Thymus (tissue), 11 donors: ENCODE measurements around the gene ANKIB1. TPM values are rescaled to one million over a fixed set of nuclear protein-coding genes. Genes with fewer than 3 reads are reported as not detected.

Experiments used
- DNase-seq, 9 donors: peaks; one replicate each; pipeline ENCODE4 v3.0.0-alpha.2; 2013; ENCODE audit warnings: low spot score in 9 of 9, low read depth in 6 of 9, missing footprints in 1 of 9
- H3K27ac ChIP-seq, 2 donors: one replicate each; pipeline ENCODE4 v1.5.1; 2013; ENCODE audit warnings: control low read depth in 1 of 2, low read depth in 1 of 2, low read length in 1 of 2, mild to moderate bottlenecking in 1 of 2, moderate library complexity in 1 of 2
- H3K27me3 ChIP-seq, 2 donors: one replicate each; pipeline ENCODE4 v1.5.1; 2013; ENCODE audit warnings: low read length in 1 of 2; ENCODE audit not compliant: control insufficient read depth in 2 of 2, insufficient read depth in 1 of 2
- H3K36me3 ChIP-seq, 2 donors: one replicate each; pipeline ENCODE4 v1.5.1; 2013; ENCODE audit warnings: low read length in 1 of 2, mild to moderate bottlenecking in 1 of 2, moderate library complexity in 1 of 2; ENCODE audit not compliant: control insufficient read depth in 2 of 2, insufficient read depth in 2 of 2
- H3K4me1 ChIP-seq, 2 donors: one replicate each; pipeline ENCODE4 v1.5.1; 2013; ENCODE audit warnings: low read length in 2 of 2; ENCODE audit not compliant: control insufficient read depth in 2 of 2, insufficient read depth in 2 of 2
- H3K4me3 ChIP-seq, 2 donors: one replicate each; pipeline ENCODE4 v1.5.1; 2013; ENCODE audit warnings: low read length in 2 of 2, control low read depth in 1 of 2, mild to moderate bottlenecking in 1 of 2
- H3K9me3 ChIP-seq, 2 donors: one replicate each; pipeline ENCODE4 v1.5.1; 2013; ENCODE audit warnings: low read length in 1 of 2, mild to moderate bottlenecking in 1 of 2; ENCODE audit not compliant: control insufficient read depth in 2 of 2, insufficient read depth in 1 of 2
- WGBS: extraction: QIAGEN DNeasy Blood & Tissue Kit; methylation state at CpG from one replicate; pipeline ENCODE4 v1.1.7; 2013; 5-methylcytosine and 5-hydroxymethylcytosine counted together
- polyA plus RNA-seq: library from polyadenylated mRNA; stranded (reverse); fragments of 200-250 nt; gene quantifications from one replicate; pipeline ENCODE4 v1.2.3, GENCODE V29; 2013
- total RNA-seq: library from RNA; stranded (reverse); fragments of 120-200 nt; gene quantifications from one replicate; pipeline ENCODE4 v1.2.4, GENCODE V29; 2013
- donor health status: healthy.

Gene ANKIB1
- total and polyA plus RNA-seq, 2 donors = 27.0 to 36.5 TPM

DNA sequence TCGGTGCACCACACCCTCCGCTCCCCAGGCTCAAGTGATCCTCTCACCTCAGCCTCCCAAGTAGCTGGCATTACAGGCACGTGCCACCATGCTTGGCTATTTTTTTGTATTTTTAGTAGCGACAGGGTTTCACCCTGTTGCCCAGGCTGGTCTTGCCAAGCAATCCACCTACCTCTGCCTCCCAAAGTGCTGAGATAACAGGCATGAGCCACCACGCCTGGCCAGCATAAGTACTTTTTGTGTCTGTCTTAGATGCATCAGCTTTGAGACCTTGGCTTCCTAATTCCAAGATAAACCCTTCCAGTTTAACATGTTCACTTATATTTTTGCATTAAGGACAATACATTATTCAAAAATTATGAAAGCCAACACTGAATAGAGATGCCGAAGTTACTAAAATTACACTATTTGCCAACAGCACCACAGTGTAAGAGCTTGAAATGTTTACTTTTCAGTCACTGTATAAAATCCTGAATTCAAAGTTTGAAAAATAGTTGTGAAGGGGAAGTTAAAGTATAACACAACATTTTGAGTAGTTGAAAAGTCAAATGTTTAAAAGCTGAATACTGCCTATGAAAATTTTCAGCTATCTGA is 36.5 kb downstream of the ANKIB1 start:
- no peaks in the 10 kb centered on the region for H3K36me3 ChIP-seq
- H3K4me1 ChIP-seq = no peaks in the 10 kb centered on the region
- no peak overlapping the region for H3K27ac ChIP-seq
- H3K9me3 ChIP-seq = peaks cover 0 to 9% of the 10 kb centered on the region in 2 donors
- no peak overlapping the region for H3K4me3 ChIP-seq
- no peaks in the 10 kb centered on the region for H3K27me3 ChIP-seq
- 97% methylated on average over 6 of the region's 6 CpGs for WGBS
- DNase-seq = no peak

- no peaks in the 10 kb centered on the region for H3K4me1 ChIP-seq
- WGBS = 95% methylated on average over 1 of the region's 1 CpG
- no peak overlapping the region for H3K4me3 ChIP-seq
- H3K36me3 ChIP-seq = no peaks in the 10 kb centered on the region
- H3K27ac ChIP-seq = no peak overlapping the region
- DNase-seq = no peak
- no peaks in the 10 kb centered on the region for H3K27me3 ChIP-seq
- peaks cover 0 to 9% of the 10 kb centered on the region in 2 donors for H3K9me3 ChIP-seq
Measured at GRCh38 chr7:92282930-92283329, 37.2 kb downstream of the ANKIB1 start.

DNA sequence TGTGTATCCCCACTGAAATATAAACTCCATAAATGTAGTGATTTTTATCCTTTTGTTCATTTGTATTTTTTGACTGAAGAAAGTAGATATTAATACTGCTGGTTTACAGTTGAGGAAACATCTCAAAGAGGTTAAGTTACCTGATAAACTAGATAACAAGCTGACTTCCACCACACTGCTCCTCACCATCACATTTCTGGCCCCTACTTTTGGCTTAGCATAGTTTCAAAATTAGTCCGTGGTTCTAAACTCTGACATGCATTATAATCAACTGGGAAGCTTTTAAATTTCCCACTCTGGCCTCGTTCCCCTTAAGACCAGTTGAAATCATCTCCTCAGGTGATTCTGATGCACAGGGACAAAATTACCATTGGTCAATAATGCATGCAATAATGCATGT is 43.5 kb downstream of the ANKIB1 start:
- H3K27me3 ChIP-seq = no peaks in the 10 kb centered on the region
- 98% methylated on average over 2 of the region's 2 CpGs for WGBS
- no peak overlapping the region for H3K4me3 ChIP-seq
- no peaks in the 10 kb centered on the region for H3K9me3 ChIP-seq
- no peak for DNase-seq
- no peaks in the 10 kb centered on the region for H3K36me3 ChIP-seq
- H3K4me1 ChIP-seq = no peaks in the 10 kb centered on the region
- H3K27ac ChIP-seq = no peak overlapping the region

DNA sequence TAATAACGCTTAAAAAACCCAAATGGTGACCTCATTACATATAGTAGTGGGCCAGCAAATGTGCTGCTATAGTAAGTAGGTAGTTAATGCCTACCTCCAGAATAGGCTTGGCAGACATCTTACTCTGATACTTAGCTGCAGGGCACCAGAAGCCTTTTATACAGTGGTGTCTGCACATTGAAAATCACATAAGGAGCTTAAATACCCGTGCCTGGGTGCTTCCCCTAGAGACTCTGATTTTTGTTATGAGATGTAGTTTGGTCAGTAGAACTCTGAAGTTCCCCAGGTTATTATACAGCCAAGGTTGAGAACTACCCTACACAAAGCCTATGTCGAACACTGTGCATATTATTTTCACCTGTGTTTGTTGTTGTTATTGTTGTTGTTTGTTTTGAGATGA is 47.2 kb downstream of the ANKIB1 start:
- DNase-seq = no peak
- 96% methylated on average over 3 of the region's 3 CpGs for WGBS
- Histone ChIP-seq H3K27me3 (no peaks in the 10 kb centered on the region), H3K9me3 (no peaks in the 10 kb centered on the region), H3K27ac (no peak overlapping the region), H3K4me3 (no peak overlapping the region), H3K36me3 (peaks cover 4 to 9% of the 10 kb centered on the region in 2 donors), H3K4me1 (no peaks in the 10 kb centered on the region)

GRCh38 chr7:92293896-92294590 is 48.3 kb downstream of the ANKIB1 start:
- H3K4me3 ChIP-seq = no peak overlapping the region
- H3K9me3 ChIP-seq = no peaks in the 10 kb centered on the region

GRCh38 chr7:92295391-92295790 is 49.6 kb downstream of the ANKIB1 start:
- no peak for DNase-seq
- peaks cover 4 to 9% of the 10 kb centered on the region in 2 donors for H3K36me3 ChIP-seq
- H3K27me3 ChIP-seq = no peaks in the 10 kb centered on the region
- H3K9me3 ChIP-seq = no peaks in the 10 kb centered on the region
- H3K27ac ChIP-seq = no peak overlapping the region
- H3K4me1 ChIP-seq = no peaks in the 10 kb centered on the region
- WGBS = 90% methylated on average over 1 of the region's 1 CpG
- no peak overlapping the region for H3K4me3 ChIP-seq

More at GRCh38 chr7:92293896-92294590, 48.3 kb downstream of the ANKIB1 start:
- Histone ChIP-seq H3K27ac (no peak overlapping the region), H3K4me1 (no peaks in the 10 kb centered on the region), H3K36me3 (peaks cover 4 to 9% of the 10 kb centered on the region in 2 donors), H3K27me3 (no peaks in the 10 kb centered on the region)
- 75% methylated on average over 2 of the region's 2 CpGs for WGBS
- no peak for DNase-seq

- H3K36me3 ChIP-seq = peaks cover 4 to 9% of the 10 kb centered on the region in 2 donors
- DNase-seq = no peak
- no peaks in the 10 kb centered on the region for H3K4me1 ChIP-seq
- H3K27ac ChIP-seq = no peak overlapping the region
- H3K9me3 ChIP-seq = no peaks in the 10 kb centered on the region
- 97% methylated on average over 3 of the region's 3 CpGs for WGBS
- H3K4me3 ChIP-seq = no peak overlapping the region
- no peaks in the 10 kb centered on the region for H3K27me3 ChIP-seq
Measured at GRCh38 chr7:92296235-92296634, 50.5 kb downstream of the ANKIB1 start.

GRCh38 chr7:92296880-92297445 is 51.2 kb downstream of the ANKIB1 start:
- no peak overlapping the region for H3K27ac ChIP-seq
- no peaks in the 10 kb centered on the region for H3K4me1 ChIP-seq
- H3K36me3 ChIP-seq = peaks cover 4 to 9% of the 10 kb centered on the region in 2 donors
- DNase-seq = no peak
- no peaks in the 10 kb centered on the region for H3K27me3 ChIP-seq
- no peaks in the 10 kb centered on the region for H3K9me3 ChIP-seq
- 97% methylated on average over 3 of the region's 3 CpGs for WGBS
- H3K4me3 ChIP-seq = no peak overlapping the region

DNA sequence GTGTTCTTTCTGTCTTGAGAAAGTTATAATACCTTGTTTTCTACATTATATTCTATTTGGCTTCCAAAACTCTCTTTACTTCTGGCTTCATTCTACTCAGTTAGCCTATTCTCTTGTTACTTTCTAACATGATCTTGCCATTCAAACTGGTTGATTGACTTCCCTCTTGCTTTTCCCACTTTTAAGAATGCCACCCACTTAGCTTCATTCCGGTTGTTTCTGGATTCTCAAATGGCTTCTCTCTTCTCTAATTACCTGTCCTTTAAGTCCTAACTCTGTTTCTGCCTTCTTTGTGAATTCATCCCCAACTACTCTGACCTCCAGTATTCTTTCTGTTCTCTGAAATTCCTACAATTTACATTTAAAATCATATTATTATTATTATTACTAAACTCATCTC is 52.0 kb downstream of the ANKIB1 start:
- WGBS = 95% methylated on average over 1 of the region's 1 CpG
- Histone ChIP-seq H3K4me1 (no peaks in the 10 kb centered on the region), H3K9me3 (no peaks in the 10 kb centered on the region), H3K36me3 (peaks cover 4 to 9% of the 10 kb centered on the region in 2 donors), H3K27me3 (no peaks in the 10 kb centered on the region), H3K27ac (no peak overlapping the region), H3K4me3 (no peak overlapping the region)
- no peak for DNase-seq
